HUES6 (cell line): ENCODE results near the gene BTN3A1.
"Not testable (repeated sequence)": the region's sequence is repeated elsewhere in the genome, so short reads cannot be mapped to it uniquely, and the experiment has no call there.

Experiments
- H3K27ac ChIP-seq: 2 replicates; pipeline ENCODE4 v1.7.0; 2013; ENCODE audit warnings: low read depth, mild to moderate bottlenecking, low read length, inconsistent platforms
- H3K27me3 ChIP-seq: 2 replicates; pipeline ENCODE4 v1.6.1; 2013; ENCODE audit warnings: low read length; ENCODE audit not compliant: control insufficient read depth, insufficient read depth
- H3K36me3 ChIP-seq: 2 replicates; pipeline ENCODE4 v1.6.1; 2013; ENCODE audit warnings: low read length; ENCODE audit not compliant: control insufficient read depth, insufficient read depth
- H3K4me1 ChIP-seq: 2 replicates; pipeline ENCODE4 v1.6.1; 2013; ENCODE audit warnings: low read length; ENCODE audit not compliant: control insufficient read depth, insufficient read depth
- H3K4me3 ChIP-seq: 2 replicates; pipeline ENCODE4 v1.5.1; 2013; ENCODE audit warnings: low read depth, low read length
- H3K9ac ChIP-seq: one replicate; pipeline ENCODE4 v1.6.1; 2013; ENCODE audit warnings: mild to moderate bottlenecking, low read length
- H3K9me3 ChIP-seq: 2 replicates; pipeline ENCODE4 v1.6.1; 2013; ENCODE audit warnings: low read depth, low read length; ENCODE audit not compliant: control insufficient read depth, insufficient read depth

The BTN3A1 gene

GRCh38 chr6:26401987-26402658 lies at the start of gene BTN3A1:
Gene BTN3A1, plus strand, starts transcription at chr6:26402275. Its CDS starts 3,289 bp downstream, at chr6:26405564.
- H3K27ac ChIP-seq = no peak within 1 kb of the TSS
- H3K9me3 ChIP-seq = no peaks in the 10 kb centered on the region
- peak within 1 kb of the TSS; percentile 60 for H3K9ac ChIP-seq
- 0 out of 2 replicates have a peak, but pooled peaks cover 3% of the 10 kb centered on the region for H3K4me1 ChIP-seq
- no peaks in the 10 kb centered on the region for H3K27me3 ChIP-seq
- H3K4me3 ChIP-seq = peak within 1 kb of the TSS; percentile 72
- H3K36me3 ChIP-seq = no peaks in the 10 kb centered on the region

DNA sequence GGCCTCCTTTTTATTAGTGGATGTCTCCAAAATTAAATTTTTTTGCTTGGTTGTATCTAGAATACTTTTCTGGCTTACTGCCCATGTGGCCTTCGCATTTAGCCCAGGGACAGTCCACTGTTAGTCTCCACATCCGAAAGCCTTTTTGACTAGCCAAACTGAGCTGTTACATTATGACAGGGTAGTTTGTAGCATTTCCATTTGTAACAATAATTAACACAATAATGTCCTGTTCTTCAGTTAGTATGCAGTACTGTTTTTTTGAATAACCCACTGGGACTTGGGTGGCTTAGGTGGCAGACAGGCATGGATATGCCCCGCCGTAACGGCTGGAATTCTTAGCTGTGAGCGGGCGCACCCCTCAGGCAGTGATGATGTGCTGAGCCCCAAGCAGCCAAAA lies 49.8 kb upstream of the BTN3A1 start:
- Histone ChIP-seq H3K27me3 (no peaks in the 10 kb centered on the region), H3K27ac (no peak overlapping the region), H3K4me1 (peaks cover 16% of the 10 kb centered on the region; the same call in 1 of the 2 replicates), H3K9ac (no peak overlapping the region), H3K9me3 (no peaks in the 10 kb centered on the region), H3K4me3 (no peak overlapping the region), H3K36me3 (no peaks in the 10 kb centered on the region)

- Histone ChIP-seq H3K4me1 (peaks cover 10% of the 10 kb centered on the region; the same call in 1 of the 2 replicates), H3K9ac (no peak overlapping the region), H3K27ac (no peak overlapping the region), H3K4me3 (no peak overlapping the region), H3K27me3 (no peaks in the 10 kb centered on the region), H3K36me3 (no peaks in the 10 kb centered on the region), H3K9me3 (no peaks in the 10 kb centered on the region)
Observed at GRCh38 chr6:26354162-26354561, 47.9 kb upstream of the BTN3A1 start.

DNA sequence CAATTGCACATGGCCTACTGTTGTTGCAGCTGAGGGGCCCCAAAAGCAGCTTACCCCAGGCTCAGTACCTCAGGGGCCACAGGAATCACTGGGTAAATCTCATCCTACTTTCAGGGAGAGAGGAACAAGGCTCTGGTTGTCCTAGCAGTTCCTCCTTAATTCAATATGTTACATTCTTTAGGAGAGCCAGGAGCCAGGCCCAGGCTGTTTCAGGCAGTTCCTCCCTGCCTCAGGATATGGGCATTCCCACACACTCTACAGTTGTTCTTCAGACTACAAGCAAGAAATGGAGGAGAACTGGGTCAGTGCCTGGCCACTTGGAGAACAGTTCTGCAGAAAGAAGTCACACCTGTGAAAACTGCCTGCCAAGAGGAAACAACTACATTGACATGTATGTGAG lies 46.7 kb upstream of the BTN3A1 start:
- Histone ChIP-seq H3K36me3 (no peaks in the 10 kb centered on the region), H3K9ac (no peak overlapping the region), H3K4me3 (no peak overlapping the region), H3K27ac (no peak overlapping the region), H3K27me3 (no peaks in the 10 kb centered on the region), H3K4me1 (peaks cover 10% of the 10 kb centered on the region; the same call in 1 of the 2 replicates), H3K9me3 (no peaks in the 10 kb centered on the region)

GRCh38 chr6:26357543-26357942 lies 44.5 kb upstream of the BTN3A1 start:
- H3K4me3 ChIP-seq, H3K27ac ChIP-seq, H3K27me3 ChIP-seq, H3K9ac ChIP-seq, H3K9me3 ChIP-seq, H3K36me3 ChIP-seq: not testable (repeated sequence)
- peaks cover 10% of the 10 kb centered on the region; the same call in 1 of the 2 replicates for H3K4me1 ChIP-seq

DNA sequence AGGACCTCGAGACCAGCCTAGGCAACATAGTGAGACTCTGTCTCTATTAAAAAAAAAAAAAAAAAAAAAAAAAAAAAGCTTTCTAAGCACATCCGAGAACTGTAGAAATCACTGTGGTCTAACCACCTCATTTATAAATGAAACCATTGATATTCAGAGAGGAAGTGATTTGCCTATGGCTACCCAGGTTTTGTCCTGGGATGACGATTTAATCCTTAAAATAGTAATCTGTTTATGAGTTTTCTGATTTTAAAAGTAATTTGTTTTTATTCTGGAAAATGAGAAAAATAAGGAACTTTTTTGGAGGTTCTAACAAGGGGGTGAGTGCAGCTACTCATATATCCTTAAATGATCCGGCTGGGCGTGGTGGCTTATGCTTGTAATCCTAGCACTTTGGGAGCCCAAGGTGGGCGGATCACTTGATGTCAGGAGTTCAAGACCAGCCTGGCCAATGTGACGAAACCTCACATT lies 43.5 kb upstream of the BTN3A1 start:
- Histone ChIP-seq H3K36me3 (no peaks in the 10 kb centered on the region), H3K4me3 (no peak overlapping the region), H3K27me3 (no peaks in the 10 kb centered on the region), H3K27ac (no peak overlapping the region), H3K9ac (no peak overlapping the region), H3K9me3 (no peaks in the 10 kb centered on the region), H3K4me1 (peaks cover 10% of the 10 kb centered on the region; the same call in 1 of the 2 replicates)

GRCh38 chr6:26359765-26360164 lies 42.3 kb upstream of the BTN3A1 start:
- no peaks in the 10 kb centered on the region for H3K9me3 ChIP-seq
- H3K4me1 ChIP-seq = peaks cover 7% of the 10 kb centered on the region; the same call in 1 of the 2 replicates
- H3K27ac ChIP-seq = no peak overlapping the region
- H3K4me3 ChIP-seq = no peak overlapping the region
- no peaks in the 10 kb centered on the region for H3K27me3 ChIP-seq
- H3K9ac ChIP-seq = no peak overlapping the region
- H3K36me3 ChIP-seq = no peaks in the 10 kb centered on the region

DNA sequence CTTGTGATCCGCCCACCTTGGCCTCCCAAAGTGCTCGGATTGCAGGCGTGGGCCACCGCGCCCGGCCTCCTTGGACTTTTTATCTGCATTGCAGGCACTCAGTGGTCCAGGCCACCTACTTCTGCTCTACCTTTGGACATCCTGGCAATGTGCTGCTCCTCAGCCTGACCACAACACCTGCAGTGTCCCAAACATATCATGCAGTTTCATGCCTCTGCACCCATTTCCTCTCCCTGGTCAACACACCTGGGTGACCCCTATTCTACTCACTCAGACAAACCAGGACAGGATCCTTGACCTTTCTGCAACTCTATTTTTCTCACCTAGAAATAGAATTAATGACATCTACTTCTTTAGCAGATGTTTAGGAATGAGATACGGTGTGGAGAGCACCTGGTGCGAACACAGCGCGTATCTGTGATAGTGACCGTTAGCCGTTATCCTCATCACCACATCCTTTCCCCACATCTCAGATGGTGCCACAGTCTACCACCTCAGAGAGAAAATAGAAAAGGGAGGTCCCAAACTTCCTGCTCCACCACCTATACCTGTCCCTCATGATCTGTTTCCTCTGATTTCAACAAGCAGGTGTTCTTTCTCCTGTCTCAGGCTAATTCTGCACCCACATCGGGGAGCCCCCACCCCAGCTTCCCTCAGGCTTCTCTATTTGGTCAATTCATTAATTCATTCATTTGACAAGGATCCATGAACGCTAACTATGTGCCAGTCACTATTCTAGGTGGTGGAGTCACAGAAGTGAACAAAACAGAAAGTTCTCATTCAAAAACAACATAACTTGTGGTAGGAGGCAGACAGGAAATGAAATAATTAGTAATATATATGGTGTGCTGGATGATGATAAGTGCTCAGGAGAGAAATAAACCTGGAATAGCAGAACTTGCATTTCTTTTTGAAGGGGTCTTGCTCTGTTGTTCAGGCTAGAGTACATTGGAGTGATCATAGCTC lies 41.3 kb upstream of the BTN3A1 start:
- Histone ChIP-seq H3K9me3 (no peaks in the 10 kb centered on the region), H3K4me1 (no peaks in the 10 kb centered on the region), H3K9ac (no peak overlapping the region), H3K36me3 (no peaks in the 10 kb centered on the region), H3K27ac (no peak overlapping the region), H3K4me3 (no peak overlapping the region), H3K27me3 (no peaks in the 10 kb centered on the region)

DNA sequence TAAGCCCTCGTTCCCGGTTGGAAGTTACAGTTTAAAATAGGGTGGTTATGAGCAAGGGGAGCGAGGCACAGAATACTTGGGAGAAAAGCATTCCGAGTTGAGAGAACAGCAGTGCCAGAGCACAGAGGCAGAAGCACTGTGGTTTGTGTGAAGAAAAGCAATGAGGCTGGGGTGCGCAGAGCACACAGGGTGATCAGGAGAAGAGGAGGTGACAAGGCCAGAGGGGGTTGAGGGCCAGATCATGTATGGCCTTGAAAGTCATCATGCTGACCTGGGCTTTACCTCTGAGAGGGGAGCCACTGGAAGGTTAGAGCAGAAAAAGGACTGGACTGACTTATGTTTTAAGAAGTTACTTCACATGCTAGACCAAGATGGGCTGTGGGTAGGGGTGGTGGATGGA lies 40.5 kb upstream of the BTN3A1 start:
- Histone ChIP-seq H3K36me3 (no peaks in the 10 kb centered on the region), H3K27me3 (no peaks in the 10 kb centered on the region), H3K9me3 (no peaks in the 10 kb centered on the region), H3K4me1 (no peaks in the 10 kb centered on the region), H3K4me3 (no peak overlapping the region), H3K27ac (no peak overlapping the region), H3K9ac (no peak overlapping the region)

GRCh38 chr6:26362093-26362835 lies 39.8 kb upstream of the BTN3A1 start:
- Histone ChIP-seq H3K4me1 (no peaks in the 10 kb centered on the region), H3K36me3 (no peaks in the 10 kb centered on the region), H3K4me3 (no peak overlapping the region), H3K27ac (no peak overlapping the region), H3K9ac (no peak overlapping the region), H3K27me3 (no peaks in the 10 kb centered on the region), H3K9me3 (no peaks in the 10 kb centered on the region)
